Stimulated activated naive CD4-positive, alpha-beta T cell (primary cell): ENCODE measurements around the gene SNCAIP.

ENCODE experiments used
- DNase-seq, 6 experiments: peaks; one replicate each; lab custom pipeline; 2025; lab: John Stamatoyannopoulos, UW

Gene SNCAIP

GRCh38 chr5:122398016-122398415 lies 86.0 kb downstream of the SNCAIP start:
- no peak for DNase-seq

GRCh38 chr5:122400341-122400740 lies 88.3 kb downstream of the SNCAIP start:
- no peak for DNase-seq

- DNase-seq: no peak
Observed at GRCh38 chr5:122400938-122401337, 88.9 kb downstream of the SNCAIP start.

GRCh38 chr5:122401976-122402725 lies 90.1 kb downstream of the SNCAIP start:
- no peak for DNase-seq

GRCh38 chr5:122402955-122403685 lies 91.1 kb downstream of the SNCAIP start:
- no peak for DNase-seq

GRCh38 chr5:122404018-122404417 lies 92.0 kb downstream of the SNCAIP start:
- no peak for DNase-seq

- DNase-seq: no peak
Observed at GRCh38 chr5:122404653-122405362, 92.8 kb downstream of the SNCAIP start.

GRCh38 chr5:122405751-122406150 lies 93.7 kb downstream of the SNCAIP start:
- no peak for DNase-seq

- DNase-seq: no peak
Observed at GRCh38 chr5:122406181-122406580, 94.1 kb downstream of the SNCAIP start.

- no peak for DNase-seq
Observed at GRCh38 chr5:122408592-122409224, 96.7 kb downstream of the SNCAIP start.

GRCh38 chr5:122412966-122413365 lies 100.9 kb downstream of the SNCAIP start:
- no peak for DNase-seq

- DNase-seq: no peak
Observed at GRCh38 chr5:122413722-122414121, 101.7 kb downstream of the SNCAIP start.

GRCh38 chr5:122415030-122415800 lies 103.2 kb downstream of the SNCAIP start:
- no peak for DNase-seq

GRCh38 chr5:122415801-122416120 lies 103.7 kb downstream of the SNCAIP start:
- DNase-seq: no peak

GRCh38 chr5:122419142-122419894 lies 107.3 kb downstream of the SNCAIP start:
- DNase-seq: no peak

- DNase-seq: no peak
Observed at GRCh38 chr5:122420091-122420490, 108.1 kb downstream of the SNCAIP start.

- no peak for DNase-seq
Observed at GRCh38 chr5:122420537-122421236, 108.7 kb downstream of the SNCAIP start.

GRCh38 chr5:122421374-122422079 lies 109.5 kb downstream of the SNCAIP start:
- DNase-seq: no peak

- no peak for DNase-seq
Observed at GRCh38 chr5:122423221-122423620, 111.2 kb downstream of the SNCAIP start.

- DNase-seq: no peak
Observed at GRCh38 chr5:122424132-122424531, 112.1 kb downstream of the SNCAIP start.
